DOHH2 (cell line): ENCODE data around the gene FRMD3.
"Not testable (repeated sequence)": the region's sequence is repeated elsewhere in the genome, so short reads cannot be mapped to it uniquely, and the experiment has no call there.

Source experiments
- H3F3A ChIP-seq: fragments of 200-600 bp; sonication (generic), shearing (Covaris generic); 2 replicates; pipeline ENCODE4 v1.6.0; 2016; ENCODE audit warnings: antibody characterized with exemption, mild to moderate bottlenecking; ENCODE audit not compliant: control insufficient read depth, insufficient read depth
- H3K27ac ChIP-seq: fragments of 200-600 bp; sonication (generic); 2 replicates; pipeline ENCODE4 v1.5.1; 2014; ENCODE audit warnings: low read depth, mild to moderate bottlenecking, low read length, moderate library complexity
- H3K27me3 ChIP-seq: fragments of 200-600 bp; sonication (generic); 2 replicates; pipeline ENCODE4 v1.6.1; 2014; ENCODE audit warnings: mild to moderate bottlenecking, low read length, mixed read lengths; ENCODE audit not compliant: control insufficient read depth
- H3K36me3 ChIP-seq: fragments of 200-600 bp; sonication (generic); 2 replicates; pipeline ENCODE4 v1.6.1; 2014; ENCODE audit warnings: mild to moderate bottlenecking, low read length, moderate library complexity, mixed read lengths; ENCODE audit not compliant: control insufficient read depth
- H3K4me1 ChIP-seq: fragments of 200-600 bp; sonication (generic); 2 replicates; pipeline ENCODE4 v1.6.1; 2014; ENCODE audit warnings: mild to moderate bottlenecking, low read length, mixed read lengths; ENCODE audit not compliant: control insufficient read depth
- H3K4me2 ChIP-seq: fragments of 200-600 bp; sonication (generic); 2 replicates; pipeline ENCODE4 v1.6.0; 2014; ENCODE audit warnings: mild to moderate bottlenecking, low read length, moderate library complexity
- H3K4me3 ChIP-seq: fragments of 200-600 bp; sonication (generic); 2 replicates; pipeline ENCODE4 v1.5.1; 2014; ENCODE audit warnings: mild to moderate bottlenecking, low read length, mixed read lengths
- H3K79me2 ChIP-seq: fragments of 200-600 bp; sonication (generic); 2 replicates; pipeline ENCODE4 v1.6.1; 2014; ENCODE audit warnings: mild to moderate bottlenecking, low read length, mixed read lengths; ENCODE audit not compliant: control insufficient read depth
- H3K9me2 ChIP-seq: fragments of 200-600 bp; sonication (generic); replicated peaks from 2 replicates; pipeline ENCODE4 v1.6.1; 2014; ENCODE audit warnings: mild to moderate bottlenecking, low read length, mixed read lengths; ENCODE audit not compliant: control insufficient read depth
- H3K9me3 ChIP-seq: fragments of 200-600 bp; sonication (generic); 2 replicates; pipeline ENCODE4 v1.6.1; 2014; ENCODE audit warnings: antibody characterized with exemption, low read length, mixed read lengths; ENCODE audit not compliant: control insufficient read depth, insufficient read depth
- H4K20me1 ChIP-seq: fragments of 200-600 bp; sonication (generic); 2 replicates; pipeline ENCODE4 v1.6.0; 2014; ENCODE audit warnings: low read depth, mild to moderate bottlenecking, antibody characterized with exemption, low read length, moderate library complexity; ENCODE audit not compliant: control insufficient read depth, insufficient read depth
- CTCF ChIP-seq: fragments of 200-600 bp; sonication (generic); IDR thresholded peaks from one replicate; pipeline ENCODE4 v1.5.1; 2014; ENCODE audit warnings: antibody characterized with exemption, mild to moderate bottlenecking, low read depth, low read length; ENCODE audit not compliant: poor library complexity, severe bottlenecking
- EZH2phosphoT487 ChIP-seq: fragments of 200-600 bp; sonication (generic); IDR thresholded peaks from 2 replicates; pipeline ENCODE4 v1.6.1; 2017; ENCODE audit warnings: borderline replicate concordance, mild to moderate bottlenecking, antibody characterized with exemption, low read length, moderate library complexity, mixed read lengths

Gene FRMD3

DNA sequence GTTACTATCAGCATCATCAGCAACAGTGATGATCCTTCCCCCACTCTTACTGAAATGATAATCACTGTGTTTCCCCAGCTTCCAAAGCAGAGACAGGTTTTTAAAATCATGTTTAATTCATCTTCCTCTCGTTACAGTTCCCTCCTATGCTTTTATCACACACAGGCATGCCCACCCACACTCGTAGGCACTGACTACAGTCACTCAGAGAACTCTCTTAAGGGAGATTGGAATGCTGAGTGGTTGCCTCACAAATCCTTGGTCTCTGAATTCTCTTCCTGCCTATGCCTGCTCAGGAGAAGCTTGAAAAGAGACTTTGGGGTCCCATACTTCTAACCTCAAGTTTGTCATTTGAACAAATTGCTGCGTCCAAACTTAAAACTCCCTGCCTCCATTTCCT is 179.2 kb downstream of the FRMD3 start:
- Histone ChIP-seq H3K79me2 (no peaks in the 10 kb centered on the region), H3K27ac (no peak overlapping the region), H4K20me1 (no peaks in the 10 kb centered on the region), H3K9me2 (no peaks in the 10 kb centered on the region), H3K36me3 (no peaks in the 10 kb centered on the region), H3K9me3 (no peaks in the 10 kb centered on the region), H3K27me3 (no peaks in the 10 kb centered on the region), H3K4me1 (no peaks in the 10 kb centered on the region), H3K4me3 (no peak overlapping the region), H3F3A (no peaks in the 10 kb centered on the region), H3K4me2 (no peak overlapping the region)
- TF ChIP-seq EZH2phosphoT487, result no peak
- TF ChIP-seq CTCF, result no peak

DNA sequence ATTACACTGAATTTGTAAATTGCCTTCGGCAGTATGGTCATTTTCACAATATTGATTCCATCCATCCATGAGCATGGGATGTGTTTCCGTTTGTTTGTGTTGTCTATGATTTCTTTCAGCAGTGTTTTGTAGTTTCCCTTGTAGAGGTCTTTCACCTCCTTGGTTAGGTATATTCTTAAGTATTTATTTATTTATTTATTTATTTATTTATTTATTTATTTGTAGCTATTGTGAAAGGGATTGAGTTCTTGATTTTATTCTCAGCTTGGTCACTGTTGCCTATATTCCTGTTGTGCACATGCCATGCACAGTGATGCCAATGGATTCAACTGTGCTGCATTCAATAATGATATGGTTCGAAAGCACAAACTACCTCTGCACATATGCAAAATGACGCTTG is 179.7 kb downstream of the FRMD3 start:
- not testable (repeated sequence) for H3K27me3 ChIP-seq, H4K20me1 ChIP-seq, H3F3A ChIP-seq, H3K4me2 ChIP-seq, H3K4me3 ChIP-seq, H3K9me2 ChIP-seq, H3K36me3 ChIP-seq, H3K79me2 ChIP-seq, H3K9me3 ChIP-seq, H3K27ac ChIP-seq, H3K4me1 ChIP-seq

GRCh38 chr9:83355729-83356151 is 182.5 kb downstream of the FRMD3 start:
- H3K4me2 ChIP-seq, result no peak overlapping the region
- H3K79me2 ChIP-seq, result no peaks in the 10 kb centered on the region
- H3F3A ChIP-seq, result no peaks in the 10 kb centered on the region
- H3K9me2 ChIP-seq, result no peaks in the 10 kb centered on the region
- no peak overlapping the region for H3K4me3 ChIP-seq
- H3K27me3 ChIP-seq, result no peaks in the 10 kb centered on the region
- no peaks in the 10 kb centered on the region for H3K9me3 ChIP-seq
- TF ChIP-seq CTCF (no peak), EZH2phosphoT487 (no peak)
- H3K4me1 ChIP-seq, result no peaks in the 10 kb centered on the region
- no peaks in the 10 kb centered on the region for H3K36me3 ChIP-seq
- no peak overlapping the region for H3K27ac ChIP-seq
- H4K20me1 ChIP-seq, result no peaks in the 10 kb centered on the region

- no peak for TF ChIP-seq CTCF
- TF ChIP-seq EZH2phosphoT487, result no peak
- no peaks in the 10 kb centered on the region for H4K20me1 ChIP-seq
- no peaks in the 10 kb centered on the region for H3K4me1 ChIP-seq
- H3K4me3 ChIP-seq, result no peak overlapping the region
- H3K27me3 ChIP-seq, result no peaks in the 10 kb centered on the region
- H3K36me3 ChIP-seq, result no peaks in the 10 kb centered on the region
- H3K9me3 ChIP-seq, result no peaks in the 10 kb centered on the region
- H3K4me2 ChIP-seq, result no peak overlapping the region
- H3F3A ChIP-seq, result no peaks in the 10 kb centered on the region
- H3K27ac ChIP-seq, result no peak overlapping the region
- H3K9me2 ChIP-seq, result no peaks in the 10 kb centered on the region
- H3K79me2 ChIP-seq, result no peaks in the 10 kb centered on the region
These were observed 183.2 kb downstream of the FRMD3 start for GRCh38 chr9:83355024-83355444.
